ENCODE measurements around the gene PRB2. TPM values are rescaled to one million over a fixed set of nuclear protein-coding genes. Genes with fewer than 3 reads are reported as not detected.

The PRB2 gene
- total and polyA plus RNA-seq, 2 donors (not counting 1 experiment from before 2014, with no cell fraction given) = not detected

DNA sequence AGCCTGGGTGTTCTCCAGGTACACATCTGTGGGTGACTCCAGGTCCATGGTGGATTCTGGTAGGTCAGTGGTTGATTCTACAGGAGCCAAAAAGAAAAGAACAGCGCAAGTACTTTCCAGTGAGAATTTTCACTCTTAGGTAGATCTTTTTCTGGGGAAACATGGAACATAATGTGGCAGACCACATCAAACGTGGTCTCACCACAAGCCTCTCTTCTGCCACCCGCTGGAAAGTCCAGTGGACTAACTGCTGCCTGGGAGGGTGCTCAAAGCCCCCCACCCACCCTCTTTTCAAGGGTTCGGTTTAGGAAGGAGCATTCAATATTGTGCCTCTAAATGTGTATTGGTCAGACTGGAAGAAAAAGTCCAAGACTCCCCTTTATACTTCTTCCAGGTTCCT lies 36.1 kb upstream of the PRB2 start:
- H3K27me3 ChIP-seq (ENCODE audit: control insufficient read depth, insufficient read depth, low read length) = no peaks in the 10 kb centered on the region
- H3K9me3 ChIP-seq (ENCODE audit: control insufficient read depth, insufficient read depth, low read depth, low read length) = no peaks in the 10 kb centered on the region
- TF ChIP-seq, protein P1, sequence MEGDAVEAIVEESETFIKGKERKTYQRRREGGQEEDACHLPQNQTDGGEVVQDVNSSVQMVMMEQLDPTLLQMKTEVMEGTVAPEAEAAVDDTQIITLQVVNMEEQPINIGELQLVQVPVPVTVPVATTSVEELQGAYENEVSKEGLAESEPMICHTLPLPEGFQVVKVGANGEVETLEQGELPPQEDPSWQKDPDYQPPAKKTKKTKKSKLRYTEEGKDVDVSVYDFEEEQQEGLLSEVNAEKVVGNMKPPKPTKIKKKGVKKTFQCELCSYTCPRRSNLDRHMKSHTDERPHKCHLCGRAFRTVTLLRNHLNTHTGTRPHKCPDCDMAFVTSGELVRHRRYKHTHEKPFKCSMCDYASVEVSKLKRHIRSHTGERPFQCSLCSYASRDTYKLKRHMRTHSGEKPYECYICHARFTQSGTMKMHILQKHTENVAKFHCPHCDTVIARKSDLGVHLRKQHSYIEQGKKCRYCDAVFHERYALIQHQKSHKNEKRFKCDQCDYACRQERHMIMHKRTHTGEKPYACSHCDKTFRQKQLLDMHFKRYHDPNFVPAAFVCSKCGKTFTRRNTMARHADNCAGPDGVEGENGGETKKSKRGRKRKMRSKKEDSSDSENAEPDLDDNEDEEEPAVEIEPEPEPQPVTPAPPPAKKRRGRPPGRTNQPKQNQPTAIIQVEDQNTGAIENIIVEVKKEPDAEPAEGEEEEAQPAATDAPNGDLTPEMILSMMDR (conservative IDR thresholded peaks at IDR 0.05 in 1 of 2, IDR thresholded peaks at IDR 0.05 in 1 of 2; ENCODE audit: low read depth in 1 of 2, low read length in 2 of 2) = no peak
- TF ChIP-seq EZH2 (IDR thresholded peaks at IDR 0.05; ENCODE audit: low read length, missing control alignments) = no peak

DNA sequence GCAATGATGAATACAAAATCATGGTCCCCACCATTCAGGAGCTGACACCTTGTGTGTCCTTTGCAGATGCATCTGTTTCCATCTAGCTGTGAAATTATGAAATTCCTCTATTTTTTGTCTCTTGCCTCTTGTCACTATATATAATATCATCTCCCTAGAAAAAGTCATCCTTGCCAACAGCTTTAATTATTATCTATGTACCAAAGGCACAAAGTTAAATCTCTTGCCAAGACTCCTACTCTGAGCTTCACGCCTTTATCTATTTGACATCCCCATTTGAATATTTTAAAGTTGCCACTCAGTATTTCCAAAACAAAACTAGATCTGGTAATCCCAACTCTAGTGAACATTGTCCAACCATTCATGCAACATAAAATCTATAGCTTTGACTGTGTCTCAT lies 32.0 kb upstream of the PRB2 start:
- DNase-seq (ENCODE audit: low read depth in 2 of 2) = no peak
- TF ChIP-seq, protein P1 (conservative IDR thresholded peaks at IDR 0.05 in 1 of 2, IDR thresholded peaks at IDR 0.05 in 1 of 2; ENCODE audit: low read depth in 1 of 2, low read length in 2 of 2) = no peak
- no peak for TF ChIP-seq EZH2 (IDR thresholded peaks at IDR 0.05; ENCODE audit: low read length, missing control alignments)

More for the DNA sequence above, 36.1 kb upstream of the PRB2 start:
- no peak for DNase-seq (ENCODE audit: low read depth in 2 of 2)
- H3K27ac ChIP-seq (ENCODE audit: insufficient read depth, low read length) = no peak overlapping the region
- H2AFZ ChIP-seq (ENCODE audit: low read length) = no peak overlapping the region
- no peak overlapping the region for H3K4me2 ChIP-seq (ENCODE audit: extremely low read depth, insufficient read depth, low read length)
- H3K4me3 ChIP-seq (replicated peaks in 1 of 4; ENCODE audit: control extremely low read depth in 1 of 4, insufficient read depth in 1 of 4, low read depth in 3 of 4, low read length in 4 of 4) = no peak overlapping the region
- no peak overlapping the region for H3K9ac ChIP-seq (ENCODE audit: insufficient read depth, low read length)
- H3K36me3 ChIP-seq (ENCODE audit: control insufficient read depth, insufficient read depth, low read length) = no peaks in the 10 kb centered on the region
- no peaks in the 10 kb centered on the region for H3K4me1 ChIP-seq (ENCODE audit: control insufficient read depth, extremely low read depth, insufficient read depth, low read length)
- H4K20me1 ChIP-seq (ENCODE audit: control insufficient read depth, extremely low read depth, insufficient read depth, low read length) = no peaks in the 10 kb centered on the region
- no peaks in the 10 kb centered on the region for H3K79me2 ChIP-seq (ENCODE audit: control insufficient read depth, insufficient read depth, low read length)

DNA sequence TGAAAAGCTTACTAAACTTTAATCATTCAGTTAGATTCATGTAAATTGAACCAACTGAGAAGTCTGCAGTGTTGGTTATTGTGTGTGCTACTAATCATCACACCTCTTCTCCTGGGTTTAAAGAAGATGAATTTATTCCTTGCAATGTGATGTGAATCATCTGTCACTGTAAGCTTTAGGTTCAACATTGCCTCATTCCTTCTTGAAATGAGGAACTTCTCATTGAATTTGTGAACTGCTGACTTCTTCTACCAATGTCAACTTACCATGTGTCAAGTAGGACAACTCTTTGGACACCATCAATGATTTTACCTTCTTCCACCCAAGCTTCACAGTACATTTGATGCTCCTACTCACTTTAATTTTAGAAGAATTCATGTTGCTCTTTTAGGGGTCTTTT lies 17.4 kb upstream of the PRB2 start:
- H3K36me3 ChIP-seq (ENCODE audit: control insufficient read depth, insufficient read depth, low read length) = no peaks in the 10 kb centered on the region
- no peak overlapping the region for H3K4me2 ChIP-seq (ENCODE audit: extremely low read depth, insufficient read depth, low read length)
- H3K9me3 ChIP-seq (ENCODE audit: control insufficient read depth, insufficient read depth, low read depth, low read length) = no peaks in the 10 kb centered on the region
- no peak overlapping the region for H3K9ac ChIP-seq (ENCODE audit: insufficient read depth, low read length)
- TF ChIP-seq, protein P1 (conservative IDR thresholded peaks at IDR 0.05 in 1 of 2, IDR thresholded peaks at IDR 0.05 in 1 of 2; ENCODE audit: low read depth in 1 of 2, low read length in 2 of 2) = no peak
- TF ChIP-seq EZH2 (IDR thresholded peaks at IDR 0.05; ENCODE audit: low read length, missing control alignments) = no peak
- no peaks in the 10 kb centered on the region for H4K20me1 ChIP-seq (ENCODE audit: control insufficient read depth, extremely low read depth, insufficient read depth, low read length)
- H2AFZ ChIP-seq (ENCODE audit: low read length) = no peak overlapping the region
- no peaks in the 10 kb centered on the region for H3K79me2 ChIP-seq (ENCODE audit: control insufficient read depth, insufficient read depth, low read length)
- H3K4me3 ChIP-seq (replicated peaks in 1 of 4; ENCODE audit: control extremely low read depth in 1 of 4, insufficient read depth in 1 of 4, low read depth in 3 of 4, low read length in 4 of 4) = no peak overlapping the region
- no peak overlapping the region for H3K27ac ChIP-seq (ENCODE audit: insufficient read depth, low read length)
- no peak for DNase-seq (ENCODE audit: low read depth in 2 of 2)
- no peaks in the 10 kb centered on the region for H3K4me1 ChIP-seq (ENCODE audit: control insufficient read depth, extremely low read depth, insufficient read depth, low read length)
- no peaks in the 10 kb centered on the region for H3K27me3 ChIP-seq (ENCODE audit: control insufficient read depth, insufficient read depth, low read length)

More for the DNA sequence above, 32.0 kb upstream of the PRB2 start:
- no peak overlapping the region for H3K4me2 ChIP-seq (ENCODE audit: extremely low read depth, insufficient read depth, low read length)
- H3K9me3 ChIP-seq (ENCODE audit: control insufficient read depth, insufficient read depth, low read depth, low read length) = no peaks in the 10 kb centered on the region
- no peaks in the 10 kb centered on the region for H3K27me3 ChIP-seq (ENCODE audit: control insufficient read depth, insufficient read depth, low read length)
- H3K9ac ChIP-seq (ENCODE audit: insufficient read depth, low read length) = no peak overlapping the region
- H3K4me1 ChIP-seq (ENCODE audit: control insufficient read depth, extremely low read depth, insufficient read depth, low read length) = no peaks in the 10 kb centered on the region
- H3K27ac ChIP-seq (ENCODE audit: insufficient read depth, low read length) = no peak overlapping the region
- H3K79me2 ChIP-seq (ENCODE audit: control insufficient read depth, insufficient read depth, low read length) = no peaks in the 10 kb centered on the region
- H2AFZ ChIP-seq (ENCODE audit: low read length) = no peak overlapping the region
- H3K36me3 ChIP-seq (ENCODE audit: control insufficient read depth, insufficient read depth, low read length) = no peaks in the 10 kb centered on the region
- H4K20me1 ChIP-seq (ENCODE audit: control insufficient read depth, extremely low read depth, insufficient read depth, low read length) = no peaks in the 10 kb centered on the region
- H3K4me3 ChIP-seq (replicated peaks in 1 of 4; ENCODE audit: control extremely low read depth in 1 of 4, insufficient read depth in 1 of 4, low read depth in 3 of 4, low read length in 4 of 4) = no peak overlapping the region
